PC-3 (cell line): Measurements from ENCODE around the gene SH3GL3.

Source experiments
- EZH2 ChIP-seq: fragments of 300-600 bp; sonication (generic); IDR thresholded peaks from one replicate; pipeline ENCODE4 v1.6.1; 2017; ENCODE audit warnings: antibody characterized with exemption, mild to moderate bottlenecking, low read length; ENCODE audit not compliant: unreplicated experiment
- TF ChIP-seq, protein P1 (sequence below): fragments of 300-600 bp; sonication (generic); conservative IDR thresholded peaks from 2 replicates; pipeline ENCODE4 v1.5.1; 2017; ENCODE audit warnings: antibody characterized with exemption, low read depth, mild to moderate bottlenecking, low read length

DNA sequence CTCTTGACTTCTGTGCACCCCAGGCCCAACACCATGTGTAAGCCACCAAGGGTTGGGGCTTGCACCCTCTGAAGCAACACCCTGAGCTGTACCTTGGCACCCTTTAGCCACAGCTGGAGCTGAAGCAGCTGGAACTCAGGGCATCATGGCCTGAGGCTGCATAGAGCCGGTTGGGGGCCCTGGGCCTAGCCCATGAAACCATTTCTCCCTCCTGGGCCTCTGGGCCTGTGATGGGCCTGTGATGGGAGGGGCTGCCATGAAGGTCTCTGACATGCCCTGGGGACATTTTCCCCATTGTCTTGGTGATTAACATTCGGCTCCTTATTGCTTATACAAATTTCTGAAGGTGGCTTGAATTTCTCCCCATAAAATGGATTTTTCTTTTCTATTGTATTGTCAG is 184.4 kb downstream of the SH3GL3 start:
- no peak for TF ChIP-seq EZH2
- TF ChIP-seq, protein P1, sequence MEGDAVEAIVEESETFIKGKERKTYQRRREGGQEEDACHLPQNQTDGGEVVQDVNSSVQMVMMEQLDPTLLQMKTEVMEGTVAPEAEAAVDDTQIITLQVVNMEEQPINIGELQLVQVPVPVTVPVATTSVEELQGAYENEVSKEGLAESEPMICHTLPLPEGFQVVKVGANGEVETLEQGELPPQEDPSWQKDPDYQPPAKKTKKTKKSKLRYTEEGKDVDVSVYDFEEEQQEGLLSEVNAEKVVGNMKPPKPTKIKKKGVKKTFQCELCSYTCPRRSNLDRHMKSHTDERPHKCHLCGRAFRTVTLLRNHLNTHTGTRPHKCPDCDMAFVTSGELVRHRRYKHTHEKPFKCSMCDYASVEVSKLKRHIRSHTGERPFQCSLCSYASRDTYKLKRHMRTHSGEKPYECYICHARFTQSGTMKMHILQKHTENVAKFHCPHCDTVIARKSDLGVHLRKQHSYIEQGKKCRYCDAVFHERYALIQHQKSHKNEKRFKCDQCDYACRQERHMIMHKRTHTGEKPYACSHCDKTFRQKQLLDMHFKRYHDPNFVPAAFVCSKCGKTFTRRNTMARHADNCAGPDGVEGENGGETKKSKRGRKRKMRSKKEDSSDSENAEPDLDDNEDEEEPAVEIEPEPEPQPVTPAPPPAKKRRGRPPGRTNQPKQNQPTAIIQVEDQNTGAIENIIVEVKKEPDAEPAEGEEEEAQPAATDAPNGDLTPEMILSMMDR: no peak
